Sigmoid colon (tissue), 4 donors: Measurements from ENCODE around the gene GUCA1C.

Experiments
- EP300 ChIP-seq, 4 donors: sonication (generic); formaldehyde crosslinking; IDR thresholded peaks; one replicate each; pipeline ENCODE4 v1.6.1; 2017; ENCODE audit warnings: antibody characterized with exemption in 4 of 4
- POLR2A ChIP-seq, 2 donors: fragments of 450-650 bp; IDR thresholded peaks; one replicate each; pipeline ENCODE4 v1.6.1; 2016; ENCODE audit warnings: antibody characterized with exemption in 2 of 2, mild to moderate bottlenecking in 2 of 2, moderate library complexity in 2 of 2
- TF ChIP-seq, protein P1 (sequence below), 4 experiments: fragments of 450-650 bp in 3 of 4; fragments of 200-600 bp in 1 of 4; IDR thresholded peaks; one replicate each; pipeline ENCODE4 v1.5.1; 2016 to 2019; ENCODE audit warnings: antibody characterized with exemption in 4 of 4, mild to moderate bottlenecking in 3 of 4, moderate library complexity in 2 of 4

DNA sequence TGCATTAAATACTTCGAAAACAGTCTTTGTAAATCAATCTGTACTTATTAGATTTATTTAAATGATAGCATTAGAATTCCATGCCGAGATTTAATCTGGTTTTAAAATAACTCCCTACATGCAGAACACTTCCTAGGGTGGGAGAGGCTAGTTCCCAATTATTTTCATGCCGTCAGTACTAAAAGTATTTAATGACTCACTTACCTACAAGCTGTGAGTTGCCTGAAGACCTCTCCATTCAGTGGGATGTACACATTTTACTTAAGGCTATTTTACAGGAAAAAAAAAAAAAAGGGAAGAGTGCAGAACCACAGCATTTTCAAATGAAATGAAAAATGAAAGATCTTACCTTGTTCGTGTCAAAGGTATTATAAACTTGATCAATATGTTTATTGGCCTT lies 469 bp downstream of the GUCA1C start:
- TF ChIP-seq POLR2A (IDR thresholded peaks at IDR 0.05), result no peak
- TF ChIP-seq, protein P1, sequence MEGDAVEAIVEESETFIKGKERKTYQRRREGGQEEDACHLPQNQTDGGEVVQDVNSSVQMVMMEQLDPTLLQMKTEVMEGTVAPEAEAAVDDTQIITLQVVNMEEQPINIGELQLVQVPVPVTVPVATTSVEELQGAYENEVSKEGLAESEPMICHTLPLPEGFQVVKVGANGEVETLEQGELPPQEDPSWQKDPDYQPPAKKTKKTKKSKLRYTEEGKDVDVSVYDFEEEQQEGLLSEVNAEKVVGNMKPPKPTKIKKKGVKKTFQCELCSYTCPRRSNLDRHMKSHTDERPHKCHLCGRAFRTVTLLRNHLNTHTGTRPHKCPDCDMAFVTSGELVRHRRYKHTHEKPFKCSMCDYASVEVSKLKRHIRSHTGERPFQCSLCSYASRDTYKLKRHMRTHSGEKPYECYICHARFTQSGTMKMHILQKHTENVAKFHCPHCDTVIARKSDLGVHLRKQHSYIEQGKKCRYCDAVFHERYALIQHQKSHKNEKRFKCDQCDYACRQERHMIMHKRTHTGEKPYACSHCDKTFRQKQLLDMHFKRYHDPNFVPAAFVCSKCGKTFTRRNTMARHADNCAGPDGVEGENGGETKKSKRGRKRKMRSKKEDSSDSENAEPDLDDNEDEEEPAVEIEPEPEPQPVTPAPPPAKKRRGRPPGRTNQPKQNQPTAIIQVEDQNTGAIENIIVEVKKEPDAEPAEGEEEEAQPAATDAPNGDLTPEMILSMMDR (IDR thresholded peaks at IDR 0.05), result no peak
- TF ChIP-seq EP300 (IDR thresholded peaks at IDR 0.05), result no peak
